ENCODE results near the gene ATP1B4. TPM values are rescaled to one million over a fixed set of nuclear protein-coding genes. Genes with fewer than 3 reads are reported as not detected.

The ATP1B4 gene
- total and polyA plus RNA-seq, 2 of the 13 experiments (the other 11 are each of a cell fraction or from before 2014, with no cell fraction given): not detected

DNA sequence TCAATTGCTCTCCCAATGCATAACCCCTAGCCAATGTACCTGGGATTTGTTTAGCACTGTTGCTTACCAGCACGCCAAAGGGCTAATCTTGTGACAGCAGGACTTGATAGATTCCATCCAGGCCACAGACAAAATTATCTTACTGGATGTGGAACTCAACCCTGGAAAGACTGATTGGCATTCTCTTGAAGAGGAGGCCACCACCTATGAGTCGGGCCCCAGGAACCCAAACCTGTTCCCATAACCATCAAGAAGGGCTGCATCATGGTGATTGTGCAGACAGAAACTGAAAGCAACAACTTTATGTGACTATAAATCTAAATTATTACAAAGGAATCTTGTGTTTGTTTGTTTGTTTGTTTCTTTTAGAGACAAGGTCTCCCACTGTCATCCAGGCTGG is 30.8 kb upstream of the ATP1B4 start (continued):
- TF ChIP-seq SP1 (IDR thresholded peaks at IDR 0.05) (no peak), SP1 (CRISPR knock-in tag; IDR thresholded peaks at IDR 0.05) (no peak), EZH2 (conservative IDR thresholded peaks at IDR 0.05; ENCODE audit: low read depth, low read length) (no peak), SIN3B (IDR thresholded peaks at IDR 0.05; ENCODE audit: low read length) (no peak), REXO4 (CRISPR knock-in tag; IDR thresholded peaks at IDR 0.05; ENCODE audit: borderline replicate concordance) (no peak), SNAPC2 (CRISPR knock-in tag; IDR thresholded peaks at IDR 0.05) (no peak), AHR (CRISPR knock-in tag; IDR thresholded peaks at IDR 0.05) (no peak), KDM2A (CRISPR knock-in tag; IDR thresholded peaks at IDR 0.05; ENCODE audit: borderline replicate concordance, low read depth) (no peak)
- TF ChIP-seq, protein P1, sequence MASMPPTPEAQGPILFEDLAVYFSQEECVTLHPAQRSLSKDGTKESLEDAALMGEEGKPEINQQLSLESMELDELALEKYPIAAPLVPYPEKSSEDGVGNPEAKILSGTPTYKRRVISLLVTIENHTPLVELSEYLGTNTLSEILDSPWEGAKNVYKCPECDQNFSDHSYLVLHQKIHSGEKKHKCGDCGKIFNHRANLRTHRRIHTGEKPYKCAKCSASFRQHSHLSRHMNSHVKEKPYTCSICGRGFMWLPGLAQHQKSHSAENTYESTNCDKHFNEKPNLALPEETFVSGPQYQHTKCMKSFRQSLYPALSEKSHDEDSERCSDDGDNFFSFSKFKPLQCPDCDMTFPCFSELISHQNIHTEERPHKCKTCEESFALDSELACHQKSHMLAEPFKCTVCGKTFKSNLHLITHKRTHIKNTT (CRISPR knock-in tag; IDR thresholded peaks at IDR 0.05): no peak
- TF ChIP-seq, protein P2, sequence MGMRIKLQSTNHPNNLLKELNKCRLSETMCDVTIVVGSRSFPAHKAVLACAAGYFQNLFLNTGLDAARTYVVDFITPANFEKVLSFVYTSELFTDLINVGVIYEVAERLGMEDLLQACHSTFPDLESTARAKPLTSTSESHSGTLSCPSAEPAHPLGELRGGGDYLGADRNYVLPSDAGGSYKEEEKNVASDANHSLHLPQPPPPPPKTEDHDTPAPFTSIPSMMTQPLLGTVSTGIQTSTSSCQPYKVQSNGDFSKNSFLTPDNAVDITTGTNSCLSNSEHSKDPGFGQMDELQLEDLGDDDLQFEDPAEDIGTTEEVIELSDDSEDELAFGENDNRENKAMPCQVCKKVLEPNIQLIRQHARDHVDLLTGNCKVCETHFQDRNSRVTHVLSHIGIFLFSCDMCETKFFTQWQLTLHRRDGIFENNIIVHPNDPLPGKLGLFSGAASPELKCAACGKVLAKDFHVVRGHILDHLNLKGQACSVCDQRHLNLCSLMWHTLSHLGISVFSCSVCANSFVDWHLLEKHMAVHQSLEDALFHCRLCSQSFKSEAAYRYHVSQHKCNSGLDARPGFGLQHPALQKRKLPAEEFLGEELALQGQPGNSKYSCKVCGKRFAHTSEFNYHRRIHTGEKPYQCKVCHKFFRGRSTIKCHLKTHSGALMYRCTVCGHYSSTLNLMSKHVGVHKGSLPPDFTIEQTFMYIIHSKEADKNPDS (CRISPR knock-in tag; IDR thresholded peaks at IDR 0.05): no peak
- TF ChIP-seq, protein P3, sequence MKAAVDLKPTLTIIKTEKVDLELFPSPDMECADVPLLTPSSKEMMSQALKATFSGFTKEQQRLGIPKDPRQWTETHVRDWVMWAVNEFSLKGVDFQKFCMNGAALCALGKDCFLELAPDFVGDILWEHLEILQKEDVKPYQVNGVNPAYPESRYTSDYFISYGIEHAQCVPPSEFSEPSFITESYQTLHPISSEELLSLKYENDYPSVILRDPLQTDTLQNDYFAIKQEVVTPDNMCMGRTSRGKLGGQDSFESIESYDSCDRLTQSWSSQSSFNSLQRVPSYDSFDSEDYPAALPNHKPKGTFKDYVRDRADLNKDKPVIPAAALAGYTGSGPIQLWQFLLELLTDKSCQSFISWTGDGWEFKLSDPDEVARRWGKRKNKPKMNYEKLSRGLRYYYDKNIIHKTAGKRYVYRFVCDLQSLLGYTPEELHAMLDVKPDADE (CRISPR knock-in tag; IDR thresholded peaks at IDR 0.05): no peak
- TF ChIP-seq, protein P4, sequence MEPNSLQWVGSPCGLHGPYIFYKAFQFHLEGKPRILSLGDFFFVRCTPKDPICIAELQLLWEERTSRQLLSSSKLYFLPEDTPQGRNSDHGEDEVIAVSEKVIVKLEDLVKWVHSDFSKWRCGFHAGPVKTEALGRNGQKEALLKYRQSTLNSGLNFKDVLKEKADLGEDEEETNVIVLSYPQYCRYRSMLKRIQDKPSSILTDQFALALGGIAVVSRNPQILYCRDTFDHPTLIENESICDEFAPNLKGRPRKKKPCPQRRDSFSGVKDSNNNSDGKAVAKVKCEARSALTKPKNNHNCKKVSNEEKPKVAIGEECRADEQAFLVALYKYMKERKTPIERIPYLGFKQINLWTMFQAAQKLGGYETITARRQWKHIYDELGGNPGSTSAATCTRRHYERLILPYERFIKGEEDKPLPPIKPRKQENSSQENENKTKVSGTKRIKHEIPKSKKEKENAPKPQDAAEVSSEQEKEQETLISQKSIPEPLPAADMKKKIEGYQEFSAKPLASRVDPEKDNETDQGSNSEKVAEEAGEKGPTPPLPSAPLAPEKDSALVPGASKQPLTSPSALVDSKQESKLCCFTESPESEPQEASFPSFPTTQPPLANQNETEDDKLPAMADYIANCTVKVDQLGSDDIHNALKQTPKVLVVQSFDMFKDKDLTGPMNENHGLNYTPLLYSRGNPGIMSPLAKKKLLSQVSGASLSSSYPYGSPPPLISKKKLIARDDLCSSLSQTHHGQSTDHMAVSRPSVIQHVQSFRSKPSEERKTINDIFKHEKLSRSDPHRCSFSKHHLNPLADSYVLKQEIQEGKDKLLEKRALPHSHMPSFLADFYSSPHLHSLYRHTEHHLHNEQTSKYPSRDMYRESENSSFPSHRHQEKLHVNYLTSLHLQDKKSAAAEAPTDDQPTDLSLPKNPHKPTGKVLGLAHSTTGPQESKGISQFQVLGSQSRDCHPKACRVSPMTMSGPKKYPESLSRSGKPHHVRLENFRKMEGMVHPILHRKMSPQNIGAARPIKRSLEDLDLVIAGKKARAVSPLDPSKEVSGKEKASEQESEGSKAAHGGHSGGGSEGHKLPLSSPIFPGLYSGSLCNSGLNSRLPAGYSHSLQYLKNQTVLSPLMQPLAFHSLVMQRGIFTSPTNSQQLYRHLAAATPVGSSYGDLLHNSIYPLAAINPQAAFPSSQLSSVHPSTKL (CRISPR knock-in tag; IDR thresholded peaks at IDR 0.05): no peak
